Small intestine (tissue), 7 donors: ENCODE results near the gene LRP1B. TPM values are rescaled to one million over a fixed set of nuclear protein-coding genes. Genes with fewer than 3 reads are reported as not detected.

Source experiments
- DNase-seq, 2 donors: peaks; one replicate each; pipeline versions ENCODE4 v3.0.0 to v3.0.0-alpha.2; 2013
- FAIRE-seq: peaks from 2 replicates; lab custom pipeline; 2012; peaks lifted over from hg19 to GRCh38; lab: Jason Lieb, UNC
- H3K27ac ChIP-seq, 3 donors: one replicate each; pipeline ENCODE4 v1.5.1; 2013; ENCODE audit warnings: low read length in 2 of 3, mild to moderate bottlenecking in 2 of 3, control low read depth in 1 of 3, inconsistent platforms in 1 of 3, low read depth in 1 of 3, moderate library complexity in 1 of 3
- H3K27me3 ChIP-seq, 3 donors: one replicate each; pipeline ENCODE4 v1.6.1; 2013; ENCODE audit warnings: low read length in 3 of 3, inconsistent platforms in 1 of 3; ENCODE audit not compliant: control insufficient read depth in 3 of 3, insufficient read depth in 3 of 3
- H3K36me3 ChIP-seq, 3 donors: one replicate each; pipeline ENCODE4 v1.6.1; 2013; ENCODE audit warnings: low read length in 3 of 3, inconsistent platforms in 1 of 3, low read depth in 1 of 3, mild to moderate bottlenecking in 1 of 3, moderate library complexity in 1 of 3; ENCODE audit not compliant: control insufficient read depth in 3 of 3, insufficient read depth in 2 of 3
- H3K4me1 ChIP-seq, 3 donors: one replicate each; pipeline ENCODE4 v1.6.1; 2013; ENCODE audit warnings: low read length in 2 of 3, inconsistent platforms in 1 of 3, low read depth in 1 of 3, mild to moderate bottlenecking in 1 of 3, moderate library complexity in 1 of 3; ENCODE audit not compliant: control insufficient read depth in 3 of 3, insufficient read depth in 2 of 3
- H3K4me3 ChIP-seq, 3 donors: one replicate each; pipeline ENCODE4 v1.5.1; 2013; ENCODE audit warnings: low read length in 3 of 3, control low read depth in 1 of 3, inconsistent platforms in 1 of 3, low read depth in 1 of 3, mild to moderate bottlenecking in 1 of 3, moderate library complexity in 1 of 3
- H3K9me3 ChIP-seq, 2 donors: one replicate each; pipeline ENCODE4 v1.6.1; 2013; ENCODE audit warnings: low read depth in 1 of 2, low read length in 1 of 2; ENCODE audit not compliant: control insufficient read depth in 2 of 2, insufficient read depth in 1 of 2
- WGBS, 3 donors: extraction: QIAGEN DNeasy Blood & Tissue Kit; methylation state at CpG; one replicate each; pipeline ENCODE4 v1.1.7; 2013; 5-methylcytosine and 5-hydroxymethylcytosine counted together
- polyA plus RNA-seq, 4 donors: library from polyadenylated mRNA; stranded (reverse) in 3 of 4; unstranded in 1 of 4; fragments of 200-250 nt in 3 of 4; fragments of 120-200 nt in 1 of 4; gene quantifications; one replicate each; pipeline versions ENCODE4 v1.2.1 to v1.2.3, GENCODE V29; 2013
- donor health status: healthy with polysubstance abuse.
- donor health status: control.
- donor health status: control.
- donor health status: Bipolar disorder and iron deficiency.
- donor health status: healthy.

LRP1B gene
- polyA plus RNA-seq, 4 donors, result 0.07 to 0.64 TPM; not detected in 2

DNA sequence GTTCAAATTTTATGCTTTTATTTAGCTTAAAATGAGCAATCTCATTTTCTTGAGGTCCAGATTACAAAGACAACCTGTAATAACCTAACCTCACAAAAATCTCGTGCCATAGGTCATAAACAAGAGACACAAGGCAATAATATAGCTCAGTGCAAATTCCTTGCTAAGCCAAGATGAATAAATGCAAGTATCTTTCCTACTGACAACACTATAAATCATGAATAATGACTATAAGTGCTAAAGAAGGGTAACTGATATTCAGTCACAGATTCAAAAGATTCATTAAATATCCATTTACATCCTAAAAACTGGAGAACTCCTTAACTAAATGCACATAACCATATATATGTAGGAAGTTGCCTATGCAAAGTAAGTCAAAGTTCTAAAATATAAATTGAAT lies 1641.6 kb downstream of the LRP1B start:
- Histone ChIP-seq H3K4me1 (no peaks in the 10 kb centered on the region), H3K36me3 (no peaks in the 10 kb centered on the region), H3K9me3 (no peaks in the 10 kb centered on the region), H3K27me3 (no peaks in the 10 kb centered on the region), H3K27ac (no peak overlapping the region), H3K4me3 (no peak overlapping the region)
- FAIRE-seq (no peak), DNase-seq (peak in 1 of 2 donors; percentile 8)
- WGBS, 3 donors, result 14 to 34% (median 14%) methylated on average over 1 of the region's 1 CpG

DNA sequence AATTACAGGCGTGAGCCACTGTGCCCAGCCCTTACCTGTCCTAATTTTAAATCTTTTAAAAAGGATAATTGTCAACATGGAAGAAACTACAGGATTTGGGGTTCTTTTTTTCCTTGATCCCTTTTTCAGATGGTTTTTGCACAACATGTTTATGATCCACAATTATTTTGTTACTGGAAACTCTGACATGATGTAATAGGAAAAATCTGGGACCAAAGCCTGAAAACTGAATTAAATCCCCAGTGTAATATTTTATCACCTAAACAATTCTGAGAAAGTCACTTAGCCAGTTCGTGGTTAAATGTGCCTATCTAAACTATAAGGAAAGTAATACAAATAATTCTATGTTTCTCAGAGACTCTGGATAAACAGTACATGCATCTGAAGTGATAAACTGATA lies 1649.7 kb downstream of the LRP1B start:
- DNase-seq, result no peak
- Histone ChIP-seq H3K27me3 (no peaks in the 10 kb centered on the region), H3K9me3 (no peaks in the 10 kb centered on the region), H3K4me3 (no peak overlapping the region), H3K4me1 (no peaks in the 10 kb centered on the region), H3K27ac (no peak overlapping the region), H3K36me3 (no peaks in the 10 kb centered on the region)
- FAIRE-seq, result no peak
- WGBS, 3 donors, result 59 to 60% (median 60%) methylated on average over 2 of the region's 2 CpGs

DNA sequence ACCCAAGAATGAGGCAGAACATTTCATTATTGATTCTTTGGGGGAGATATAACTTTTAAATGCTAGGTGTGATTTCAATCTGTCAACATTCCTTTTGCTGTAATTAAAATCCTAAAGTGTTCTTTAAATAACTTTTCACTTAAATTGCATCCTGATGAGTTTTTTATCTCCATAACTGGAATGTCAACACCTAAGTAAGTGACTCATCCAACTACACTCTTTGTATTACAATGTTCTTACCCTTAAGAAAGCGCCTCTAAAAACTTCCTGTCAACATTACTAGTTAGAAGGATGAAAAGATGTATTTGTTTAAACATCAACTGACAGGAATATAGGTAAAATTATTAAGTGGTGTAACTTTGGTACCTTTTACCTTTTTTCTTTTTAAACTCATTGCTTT lies 1657.0 kb downstream of the LRP1B start:
- DNase-seq (no peak), FAIRE-seq (no peak)
- Histone ChIP-seq H3K9me3 (no peaks in the 10 kb centered on the region), H3K36me3 (no peaks in the 10 kb centered on the region), H3K27me3 (no peaks in the 10 kb centered on the region), H3K27ac (no peak overlapping the region), H3K4me1 (no peaks in the 10 kb centered on the region), H3K4me3 (no peak overlapping the region)
- 30 to 58% (median 34%) methylated on average over 1 of the region's 1 CpG for WGBS, 3 donors

DNA sequence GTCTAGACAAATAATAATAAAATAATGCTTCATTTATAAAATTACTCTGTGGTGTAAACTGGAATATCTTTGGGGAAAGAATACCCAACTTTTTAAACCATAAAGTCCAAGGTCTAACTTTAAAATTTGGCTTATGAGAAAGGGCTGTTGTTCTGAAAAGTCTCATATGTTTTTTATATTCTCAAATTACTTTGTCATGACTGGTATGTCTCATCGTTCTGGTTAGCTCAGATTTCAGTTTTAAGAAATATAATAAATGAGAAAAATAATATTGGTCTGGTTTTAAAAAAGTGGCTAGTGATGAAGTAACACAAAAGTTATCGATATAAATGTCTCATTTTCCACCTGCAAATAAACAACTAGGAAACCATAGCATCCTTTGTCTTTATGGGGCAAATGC lies 1658.1 kb downstream of the LRP1B start:
- FAIRE-seq (no peak), DNase-seq (no peak)
- H3K27ac ChIP-seq, result no peak overlapping the region
- WGBS, 3 donors, result 60 to 79% (median 73%) methylated on average over 2 of the region's 2 CpGs
- H3K4me1 ChIP-seq, result no peaks in the 10 kb centered on the region
- no peaks in the 10 kb centered on the region for H3K27me3 ChIP-seq
- no peaks in the 10 kb centered on the region for H3K9me3 ChIP-seq
- H3K36me3 ChIP-seq, result no peaks in the 10 kb centered on the region
- H3K4me3 ChIP-seq, result no peak overlapping the region

DNA sequence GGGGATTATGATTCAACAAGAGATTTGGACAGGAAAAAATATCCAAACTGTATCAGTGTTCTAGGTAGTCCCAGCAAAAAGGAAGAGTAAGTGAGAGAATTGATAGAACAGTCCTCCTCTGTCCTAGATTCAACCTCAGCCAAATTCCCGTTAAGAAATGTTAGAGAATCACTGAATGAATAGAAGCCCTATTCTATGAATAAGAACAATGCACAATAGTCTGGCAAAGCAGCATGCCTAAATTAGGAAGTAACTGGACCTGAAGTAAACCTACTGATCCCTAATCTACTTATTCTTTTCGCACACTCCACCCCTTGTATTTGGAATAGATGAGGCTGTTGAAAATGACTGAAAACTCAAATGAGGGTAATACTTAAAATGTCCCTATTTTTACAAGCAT lies 1665.5 kb downstream of the LRP1B start:
- Histone ChIP-seq H3K27me3 (no peaks in the 10 kb centered on the region), H3K36me3 (no peaks in the 10 kb centered on the region), H3K4me3 (no peak overlapping the region), H3K27ac (no peak overlapping the region), H3K4me1 (no peaks in the 10 kb centered on the region), H3K9me3 (no peaks in the 10 kb centered on the region)
- 78 to 82% (median 82%) methylated on average over 2 of the region's 2 CpGs for WGBS, 3 donors
- FAIRE-seq, result no peak
- no peak for DNase-seq

DNA sequence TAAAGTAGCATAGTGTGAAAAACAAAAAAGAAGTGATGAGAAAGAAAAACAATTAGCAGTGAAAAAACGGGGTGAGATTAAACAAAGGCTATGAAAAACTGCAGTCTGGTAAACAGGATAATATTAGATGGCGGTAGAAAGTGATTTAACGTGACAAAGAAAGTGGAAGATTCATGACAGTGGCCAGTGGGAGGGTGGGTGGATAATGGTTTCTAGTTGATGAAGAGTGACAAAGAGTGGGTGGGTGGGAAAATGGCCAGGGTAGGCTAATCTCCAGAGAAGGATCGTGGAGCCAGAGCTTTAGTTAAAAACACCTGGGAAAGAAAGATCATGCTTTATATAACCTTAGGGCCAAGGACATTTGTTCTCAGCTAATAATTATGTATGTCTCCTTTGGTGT lies 1667.8 kb downstream of the LRP1B start:
- Histone ChIP-seq H3K27ac (no peak overlapping the region), H3K27me3 (no peaks in the 10 kb centered on the region), H3K4me3 (no peak overlapping the region), H3K9me3 (no peaks in the 10 kb centered on the region), H3K36me3 (no peaks in the 10 kb centered on the region), H3K4me1 (no peaks in the 10 kb centered on the region)
- DNase-seq, result no peak
- no peak for FAIRE-seq
- WGBS, 3 donors, result 67 to 75% (median 72%) methylated on average over 4 of the region's 4 CpGs

DNA sequence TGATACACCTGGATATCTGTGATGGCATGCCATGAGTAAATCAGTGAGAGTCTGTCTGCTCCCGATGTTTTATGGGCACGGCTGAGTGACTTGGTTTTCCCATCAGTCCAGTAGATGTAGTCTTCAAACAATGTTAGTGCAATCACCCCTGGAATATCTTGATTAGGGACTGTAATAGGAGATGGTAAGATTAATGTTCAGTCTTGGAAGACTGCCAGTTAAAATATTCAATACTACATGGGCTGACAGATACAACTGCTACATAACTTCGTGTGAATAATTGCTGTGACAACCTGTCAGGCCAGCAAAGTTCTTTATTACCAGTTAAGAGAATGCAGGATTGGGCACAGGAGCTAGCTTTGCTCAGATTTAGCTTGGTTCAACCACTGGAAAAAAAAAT lies 1673.3 kb downstream of the LRP1B start:
- Histone ChIP-seq H3K27ac (no peak overlapping the region), H3K9me3 (no peaks in the 10 kb centered on the region), H3K27me3 (no peaks in the 10 kb centered on the region), H3K4me1 (no peaks in the 10 kb centered on the region), H3K4me3 (no peak overlapping the region), H3K36me3 (no peaks in the 10 kb centered on the region)
- WGBS, 3 donors, result 36 to 64% (median 49%) methylated on average over 3 of the region's 3 CpGs
- no peak for DNase-seq
- FAIRE-seq, result no peak

DNA sequence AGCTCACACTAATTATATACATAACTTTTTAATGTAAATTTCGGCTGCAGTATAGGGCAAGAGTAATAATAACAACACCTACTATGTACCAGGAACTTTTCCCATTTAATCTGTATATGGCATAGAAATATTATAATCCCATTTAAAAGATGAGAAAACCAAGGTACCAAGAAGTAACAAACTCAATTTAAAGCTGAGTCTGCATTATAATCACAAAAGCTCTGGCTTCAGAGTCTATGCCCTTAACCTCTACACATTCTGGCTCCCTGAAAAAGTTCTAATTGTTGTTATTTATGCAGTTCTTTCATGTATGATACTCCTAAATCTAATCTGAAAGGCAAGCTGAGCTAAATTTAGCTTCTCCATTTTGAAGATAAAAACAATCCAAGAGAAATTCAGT lies 1675.5 kb downstream of the LRP1B start:
- no peak overlapping the region for H3K27ac ChIP-seq
- FAIRE-seq (no peak), DNase-seq (no peak)
- H3K4me1 ChIP-seq, result no peaks in the 10 kb centered on the region
- no peak overlapping the region for H3K4me3 ChIP-seq
- H3K9me3 ChIP-seq, result no peaks in the 10 kb centered on the region
- no peaks in the 10 kb centered on the region for H3K36me3 ChIP-seq
- H3K27me3 ChIP-seq, result no peaks in the 10 kb centered on the region
- 79 to 88% (median 82%) methylated on average over 1 of the region's 1 CpG for WGBS, 3 donors

DNA sequence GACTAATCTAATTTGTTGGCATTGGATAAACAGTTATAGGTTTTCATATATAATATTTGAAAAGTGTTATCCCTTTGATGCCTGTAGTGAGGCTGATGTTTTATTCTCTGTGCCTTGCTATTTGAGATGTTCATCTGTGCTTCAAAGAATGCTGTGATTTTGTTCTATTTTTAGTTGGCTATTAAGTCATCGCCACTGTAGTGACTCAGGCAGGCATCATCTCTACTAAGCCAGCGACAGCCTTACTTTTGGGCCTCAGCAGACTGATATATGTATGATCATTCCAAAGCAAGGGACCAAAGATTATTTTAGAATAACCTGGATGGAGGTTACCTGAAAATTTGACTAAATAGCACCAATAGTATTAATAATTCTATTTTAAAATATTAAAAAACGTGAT lies 1676.1 kb downstream of the LRP1B start:
- no peak for FAIRE-seq

More for the DNA sequence above, 1676.1 kb downstream of the LRP1B start:
- H3K27ac ChIP-seq, result no peak overlapping the region
- no peaks in the 10 kb centered on the region for H3K36me3 ChIP-seq
- H3K4me3 ChIP-seq, result no peak overlapping the region
- H3K9me3 ChIP-seq, result no peaks in the 10 kb centered on the region
- 75 to 80% (median 77%) methylated on average over 3 of the region's 3 CpGs for WGBS, 3 donors
- H3K27me3 ChIP-seq, result no peaks in the 10 kb centered on the region
- H3K4me1 ChIP-seq, result no peaks in the 10 kb centered on the region
- no peak for DNase-seq
